ENCODE data around the gene HERPUD2.

HERPUD2 gene, protein sequence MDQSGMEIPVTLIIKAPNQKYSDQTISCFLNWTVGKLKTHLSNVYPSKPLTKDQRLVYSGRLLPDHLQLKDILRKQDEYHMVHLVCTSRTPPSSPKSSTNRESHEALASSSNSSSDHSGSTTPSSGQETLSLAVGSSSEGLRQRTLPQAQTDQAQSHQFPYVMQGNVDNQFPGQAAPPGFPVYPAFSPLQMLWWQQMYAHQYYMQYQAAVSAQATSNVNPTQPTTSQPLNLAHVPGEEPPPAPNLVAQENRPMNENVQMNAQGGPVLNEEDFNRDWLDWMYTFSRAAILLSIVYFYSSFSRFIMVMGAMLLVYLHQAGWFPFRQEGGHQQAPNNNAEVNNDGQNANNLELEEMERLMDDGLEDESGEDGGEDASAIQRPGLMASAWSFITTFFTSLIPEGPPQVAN
- long read RNA-seq, donor 1, partial matches to known transcripts: 5 of 7 reads
- long read RNA-seq, donor 1, other reads (novel, unspliced or antisense): 0 of 7 reads
- long read RNA-seq, donor 2, partial matches to known transcripts: 5 of 7 reads
- long read RNA-seq, donor 2, other reads (novel, unspliced or antisense): 0 of 7 reads
- long read RNA-seq, donor 3, partial matches to known transcripts: 39 of 41 reads
- long read RNA-seq, donor 3, other reads (novel, unspliced or antisense): 0 of 41 reads
- long read RNA-seq, donor 4, partial matches to known transcripts: 0 of 2 reads
- long read RNA-seq, donor 4, other reads (novel, unspliced or antisense): 0 of 2 reads
- long read RNA-seq, donor 5: 0 reads
- long read RNA-seq, donor 6, partial matches to known transcripts: 0 of 5 reads
- long read RNA-seq, donor 6, other reads (novel, unspliced or antisense): 0 of 5 reads
- long read RNA-seq, donor 7, transcript HERPUD2-202 (8 exons, 3,057 nt): major isoform, 7 of 108 reads
- long read RNA-seq, donor 7, partial matches to known transcripts: 100 of 108 reads
- long read RNA-seq, donor 7, other reads (novel, unspliced or antisense): 0 of 108 reads
- long read RNA-seq, donor 8, transcript HERPUD2-202 (8 exons, 3,057 nt): major isoform, 5 of 11 reads
- long read RNA-seq, donor 8, partial matches to known transcripts: 5 of 11 reads
- long read RNA-seq, donor 8, other reads (novel, unspliced or antisense): 0 of 11 reads

DNA sequence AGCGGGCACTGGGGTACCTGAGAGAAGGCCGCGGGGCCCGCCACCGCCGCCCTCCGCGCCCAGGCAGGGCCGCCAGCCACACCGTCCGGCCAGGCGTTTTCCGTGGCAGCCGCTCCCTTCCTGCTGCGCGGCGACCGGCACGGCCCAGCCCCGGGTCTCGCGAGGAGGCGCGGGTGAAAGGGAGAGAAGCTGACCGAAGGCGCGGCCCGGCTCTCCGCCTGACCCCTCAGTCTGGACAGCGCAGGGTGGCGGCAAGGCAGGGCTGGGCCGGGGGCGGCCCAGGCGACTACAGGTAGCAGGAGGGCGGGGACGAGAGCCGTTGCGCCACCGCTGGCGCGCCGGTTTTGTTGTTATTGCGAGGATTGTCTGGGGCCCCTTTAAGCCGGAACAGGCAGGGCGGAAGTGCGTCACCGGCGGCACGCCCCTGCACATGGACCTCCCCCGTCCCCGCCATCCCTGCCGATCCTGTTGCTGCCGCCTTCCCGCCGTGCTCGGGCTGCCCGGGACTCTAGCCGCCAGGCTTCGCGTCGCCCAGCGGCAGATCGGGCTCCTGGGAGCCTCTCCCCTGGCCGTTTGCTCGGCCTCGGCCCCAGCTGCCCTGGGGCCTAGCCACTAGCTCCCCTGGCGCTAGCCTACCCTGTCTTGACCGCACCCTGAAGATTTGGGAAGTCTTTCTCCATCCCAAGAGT lies at the start of gene HERPUD2:
Gene HERPUD2 (minus strand): TSS at position 352 of the 689 bp plus-strand sequence. CDS start 805 bp downstream, outside the sequence.
- peak; percentile 98 for DNase-seq

DNA sequence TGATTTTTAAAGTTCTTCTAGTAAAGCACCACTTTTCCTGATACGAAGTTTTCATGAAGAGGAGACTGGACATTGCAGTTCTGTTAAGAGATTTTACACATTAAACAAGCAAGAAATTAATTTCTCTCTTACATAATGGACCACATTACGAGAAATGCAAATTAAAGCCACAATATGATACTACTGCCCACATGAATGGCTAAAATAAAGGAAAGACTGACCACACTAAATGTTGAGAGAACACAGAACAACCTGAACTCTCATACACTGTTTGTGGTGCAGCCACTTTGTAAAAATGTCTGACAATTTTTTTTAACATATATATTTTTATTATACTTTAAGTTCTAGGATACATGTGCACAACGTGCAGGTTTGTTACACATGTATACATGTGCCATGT lies 44.0 kb upstream of the HERPUD2 start:
- DNase-seq: no peak

DNA sequence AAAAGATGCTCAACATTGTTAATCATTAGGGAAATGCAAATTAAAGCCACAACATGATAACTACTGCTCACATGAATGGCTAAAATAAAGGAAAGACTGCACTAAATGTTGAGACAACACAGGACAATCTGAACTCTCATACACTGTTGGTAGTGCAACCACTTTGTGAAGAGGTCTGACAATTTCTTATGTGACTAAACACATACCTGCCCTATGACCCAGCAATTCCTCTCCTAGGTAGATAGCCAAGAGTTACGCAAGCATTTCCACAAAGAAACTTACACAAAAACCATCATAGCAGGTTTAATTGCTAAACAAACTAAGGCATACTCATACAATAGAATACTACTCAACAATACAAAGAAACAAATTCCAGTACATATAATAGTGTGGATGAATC lies 41.8 kb upstream of the HERPUD2 start:
- DNase-seq: no peak

DNA sequence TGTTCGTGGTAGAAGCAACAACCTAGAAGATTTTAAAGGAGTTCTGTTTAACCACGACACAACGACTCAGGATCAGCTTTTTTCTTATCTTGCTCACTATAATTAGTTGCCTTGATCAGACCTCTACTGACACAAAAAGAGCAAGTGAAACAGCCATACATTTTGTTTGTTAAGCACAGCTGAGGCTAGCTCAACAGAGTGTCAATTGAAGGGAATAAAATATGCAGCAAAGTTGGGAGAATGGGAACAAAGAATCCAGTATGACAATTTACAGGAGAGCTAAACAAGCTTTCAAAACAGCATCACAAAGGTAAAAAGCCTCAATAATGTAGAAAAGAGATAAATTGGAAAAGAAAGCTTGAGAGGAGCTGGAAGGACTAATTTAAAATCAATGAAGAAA lies 40.5 kb upstream of the HERPUD2 start:
- no peak for DNase-seq

DNA sequence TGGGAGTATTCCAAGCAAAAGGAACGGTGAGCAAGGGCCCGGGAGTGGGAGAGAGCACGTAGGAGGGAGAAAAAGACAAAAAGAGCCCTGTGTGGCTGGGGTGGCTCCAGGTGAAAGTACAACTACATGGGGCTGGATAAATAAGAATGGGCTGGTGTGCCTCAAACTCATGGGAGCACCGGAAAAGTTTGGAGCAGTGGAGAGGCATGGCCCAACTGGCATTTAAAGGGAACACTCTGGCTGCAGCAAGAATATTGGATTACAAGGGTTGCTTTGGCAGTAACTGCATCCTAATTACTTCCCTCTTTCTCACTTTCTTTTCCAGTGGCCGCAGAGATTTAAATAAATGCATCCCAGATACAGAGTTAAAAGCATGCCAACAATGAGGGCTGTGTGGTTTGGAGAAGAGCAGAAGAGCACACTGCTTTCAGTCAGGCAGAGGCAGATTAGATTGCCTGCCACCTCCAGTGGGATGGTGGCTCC lies 39.1 kb upstream of the HERPUD2 start:
- DNase-seq: no peak

DNA sequence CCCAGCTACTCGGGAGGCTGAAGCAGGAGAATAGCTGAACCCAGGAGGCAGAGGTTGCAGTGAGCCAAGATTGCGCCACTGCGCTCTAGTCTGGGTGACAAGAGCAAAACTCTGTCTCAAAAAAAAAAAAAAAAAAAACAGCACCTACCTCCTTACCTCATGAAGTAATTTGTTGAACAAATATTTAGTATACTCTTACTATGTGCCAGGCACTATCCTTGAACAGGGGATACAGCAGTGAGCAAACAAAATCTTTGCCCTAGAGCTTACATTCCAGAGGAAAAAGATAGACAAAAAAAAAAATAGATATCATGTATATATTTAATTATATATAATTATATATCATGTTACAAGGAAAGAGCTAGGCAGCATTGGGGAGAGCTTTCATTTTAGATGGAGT lies 36.4 kb upstream of the HERPUD2 start:
- DNase-seq: no peak

DNA sequence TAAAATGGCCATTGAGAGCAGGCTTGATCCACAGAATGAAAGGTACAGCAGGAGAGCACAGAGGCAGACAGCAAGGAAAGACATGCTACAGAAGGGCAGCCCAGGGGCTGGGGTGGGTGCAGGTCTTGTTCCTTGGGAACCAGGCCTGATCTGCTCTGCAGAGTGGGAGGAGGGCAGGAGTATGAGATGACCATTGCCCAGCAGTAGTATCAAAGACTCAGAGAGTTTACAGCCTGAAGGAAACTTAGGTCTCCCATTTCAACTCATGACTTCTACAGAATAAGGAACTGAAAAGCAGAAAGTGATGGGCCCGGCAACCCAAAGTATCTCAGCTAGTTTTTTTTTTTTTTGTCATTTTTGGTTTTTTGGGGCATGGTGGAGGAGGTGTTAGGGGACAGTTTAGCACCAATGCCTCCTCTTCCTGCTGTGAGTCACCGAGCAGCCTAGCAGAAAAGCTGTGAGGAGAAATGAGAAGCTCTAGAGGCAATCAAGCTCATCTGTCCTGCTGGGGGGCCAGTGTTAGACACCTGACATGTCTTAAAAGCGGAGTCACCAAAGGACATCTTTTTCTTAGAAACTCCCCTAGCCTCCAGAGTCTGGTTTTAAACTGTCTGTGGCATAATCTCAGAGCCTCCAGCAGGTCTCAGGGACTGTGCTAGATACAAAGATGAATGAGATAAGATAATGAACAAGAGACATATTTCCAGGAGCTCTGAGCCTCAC lies 34.3 kb upstream of the HERPUD2 start:
- no peak for DNase-seq

DNA sequence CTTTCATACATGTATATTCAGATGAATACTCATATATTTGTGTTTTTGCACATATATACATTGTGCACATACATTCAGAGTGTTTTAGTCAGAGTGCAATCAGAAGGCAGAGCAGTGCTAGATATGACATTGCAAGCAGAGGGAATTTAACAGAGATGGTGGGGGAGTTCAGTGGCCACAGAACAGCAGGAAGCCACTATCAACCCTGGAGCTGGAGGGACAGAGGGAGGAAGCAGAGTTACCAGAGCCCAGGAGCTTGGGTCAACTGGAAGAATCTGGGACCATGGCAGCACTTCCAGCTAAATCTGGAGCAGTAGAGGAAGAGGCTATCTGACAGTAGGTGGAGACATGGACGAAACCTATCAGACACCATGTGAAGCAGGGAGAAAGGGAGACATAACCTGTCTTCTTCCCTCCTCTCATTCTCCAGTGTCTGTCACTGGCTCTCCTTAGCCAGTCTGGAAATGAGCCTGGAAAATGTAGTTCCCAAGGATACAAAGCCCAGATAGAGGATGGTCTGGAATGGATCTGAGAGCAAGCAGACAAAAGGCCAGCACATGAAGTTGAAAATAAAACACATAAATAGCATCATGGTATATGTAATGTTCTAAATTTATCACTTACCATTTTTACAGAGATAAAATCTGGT lies 33.6 kb upstream of the HERPUD2 start:
- no peak for DNase-seq

DNA sequence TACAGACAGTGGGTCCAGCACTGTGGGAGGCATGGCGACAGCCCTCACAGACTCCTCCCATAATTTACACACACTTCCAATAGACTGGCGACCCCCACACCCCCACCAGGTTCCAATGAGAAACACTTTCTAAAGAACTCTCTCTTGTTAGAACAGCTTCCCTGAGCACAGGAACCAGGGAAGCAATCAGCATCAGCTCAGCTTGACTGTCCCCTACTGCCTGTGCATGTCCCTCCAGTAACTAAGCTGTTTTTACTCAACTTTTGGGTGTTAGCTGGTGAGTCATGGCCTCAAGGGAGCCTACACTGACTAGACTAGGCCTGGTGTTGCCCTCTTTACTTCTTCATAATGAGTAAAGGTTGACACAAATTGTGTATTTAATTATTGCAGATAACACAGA lies 32.6 kb upstream of the HERPUD2 start:
- DNase-seq: no peak

DNA sequence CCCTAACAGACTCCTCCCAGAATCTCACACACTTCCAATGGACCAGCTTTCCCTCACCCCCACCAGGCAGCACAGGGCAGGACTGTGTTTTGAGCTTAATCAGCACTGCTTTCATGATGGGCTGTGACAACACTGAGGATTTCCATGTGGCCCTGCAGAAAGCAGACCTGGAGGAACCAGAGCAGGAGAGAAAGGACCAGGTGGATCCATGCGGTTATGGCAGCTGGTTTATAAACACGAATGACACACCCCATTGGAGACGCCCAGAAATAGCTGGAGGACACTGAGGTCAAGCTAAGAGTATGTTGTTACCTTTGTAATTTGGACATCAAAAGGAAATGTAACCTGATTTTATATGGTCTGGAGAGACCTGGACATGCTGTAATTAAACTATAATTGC lies 31.7 kb upstream of the HERPUD2 start:
- DNase-seq: no peak

DNA sequence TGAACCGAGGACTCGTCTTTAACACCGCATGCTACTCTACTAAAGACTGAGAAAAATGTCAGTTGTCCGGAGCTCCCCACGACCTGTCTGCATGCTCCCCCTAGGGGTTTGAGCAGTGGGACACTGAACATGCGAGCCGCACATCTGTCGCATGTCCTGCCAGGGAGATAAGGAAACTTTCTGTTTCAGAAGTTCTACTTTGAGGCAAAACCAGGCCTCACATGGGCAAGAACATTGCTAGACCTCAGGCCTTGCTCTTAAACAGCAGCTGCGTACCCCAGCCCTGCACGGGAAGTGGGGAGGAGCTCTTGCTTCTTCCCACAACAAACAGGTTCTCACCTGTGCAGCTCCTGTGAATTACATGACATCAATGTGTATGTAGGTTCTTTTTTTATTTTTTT lies 30.3 kb upstream of the HERPUD2 start:
- DNase-seq: no peak

DNA sequence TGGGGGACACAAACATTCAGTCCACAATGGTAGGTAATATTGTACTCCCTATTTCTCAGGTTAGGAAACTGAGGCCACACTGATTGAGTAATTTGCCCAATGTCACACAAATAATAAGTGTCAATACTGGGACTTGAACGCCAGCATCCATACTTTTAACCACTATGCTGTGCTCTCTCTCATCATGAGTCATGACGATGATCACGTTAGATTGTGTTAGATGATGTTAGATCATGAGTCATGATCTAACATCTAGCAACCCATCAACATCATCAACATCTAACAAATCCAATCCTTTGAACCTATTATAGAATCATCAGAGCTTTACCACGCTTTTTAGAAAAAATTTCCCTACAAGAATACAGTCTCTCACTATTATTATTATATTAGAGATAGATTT lies 28.1 kb upstream of the HERPUD2 start:
- DNase-seq: no peak

DNA sequence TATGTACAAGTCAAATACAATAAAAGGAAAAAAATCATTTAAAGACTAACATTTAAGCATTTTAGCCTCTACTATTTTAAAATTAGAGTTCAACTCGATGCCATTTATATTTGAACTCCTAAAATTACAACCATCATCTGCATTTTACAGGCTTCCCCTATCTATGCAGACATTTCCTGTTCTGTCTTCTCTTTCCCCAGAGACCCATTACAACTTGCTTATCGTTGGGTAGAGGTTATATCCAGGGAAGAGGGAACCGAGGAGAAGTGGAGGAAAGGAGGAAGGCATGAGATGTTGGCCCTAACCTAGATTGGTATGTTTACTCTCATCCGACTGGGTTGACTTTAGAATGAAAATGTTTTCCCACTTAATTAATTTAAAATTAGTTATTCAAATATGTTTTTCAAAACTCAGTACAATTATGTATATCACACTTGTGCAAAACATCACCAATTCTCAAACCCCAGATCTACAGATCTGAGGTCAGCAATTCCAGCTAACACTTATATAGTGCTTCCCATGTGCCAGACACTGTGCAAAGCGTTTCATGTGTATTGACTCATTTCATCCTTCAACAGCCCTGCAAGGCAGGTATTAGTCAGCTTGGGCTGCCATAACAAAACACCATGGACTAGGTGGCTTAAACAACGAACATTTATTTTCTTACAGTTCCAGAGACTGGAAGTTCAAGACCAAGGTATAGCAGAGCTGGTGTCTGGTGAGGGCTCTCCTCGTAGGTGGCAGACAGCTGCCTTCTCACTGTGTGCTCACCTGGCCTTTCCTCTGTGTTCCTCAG lies 27.3 kb upstream of the HERPUD2 start:
- no peak for DNase-seq

DNA sequence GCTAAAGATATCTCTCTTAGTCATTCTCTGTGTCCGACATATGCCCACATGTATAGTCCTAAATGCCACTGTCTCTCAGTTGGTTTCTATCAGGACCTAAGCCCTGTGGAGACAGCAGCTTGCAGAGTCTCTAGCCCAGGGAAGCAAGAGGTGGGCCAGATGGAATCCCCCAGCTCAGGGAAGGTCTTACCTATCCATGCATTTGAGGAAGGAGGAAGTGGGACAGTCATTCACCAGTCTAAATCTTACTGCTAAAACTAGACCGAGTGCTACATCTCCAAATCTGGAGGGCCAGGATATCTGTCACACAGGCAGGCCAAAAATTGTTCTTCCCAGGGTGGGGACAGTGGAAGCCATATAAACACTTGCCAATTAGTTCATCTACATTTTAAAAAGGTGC lies 26.4 kb upstream of the HERPUD2 start:
- no peak for DNase-seq

DNA sequence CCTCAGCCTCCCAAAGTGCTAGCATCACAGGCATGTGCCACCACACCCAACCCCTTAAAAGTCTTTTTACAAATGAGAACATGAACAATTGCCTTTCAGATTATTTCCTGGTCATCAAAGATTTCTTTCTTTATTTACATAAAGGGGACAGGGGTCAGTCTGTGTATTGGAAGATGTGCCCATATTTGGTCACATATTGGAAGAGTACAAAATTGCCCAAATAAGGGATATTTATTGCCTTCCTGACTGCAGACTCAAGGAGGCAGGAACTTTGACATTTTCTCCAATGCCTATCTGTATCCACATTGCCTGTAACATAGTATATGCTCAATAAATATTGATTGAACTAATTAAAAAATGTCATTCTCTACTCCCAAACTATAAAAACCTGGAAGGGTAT lies 25.9 kb upstream of the HERPUD2 start:
- DNase-seq: no peak

DNA sequence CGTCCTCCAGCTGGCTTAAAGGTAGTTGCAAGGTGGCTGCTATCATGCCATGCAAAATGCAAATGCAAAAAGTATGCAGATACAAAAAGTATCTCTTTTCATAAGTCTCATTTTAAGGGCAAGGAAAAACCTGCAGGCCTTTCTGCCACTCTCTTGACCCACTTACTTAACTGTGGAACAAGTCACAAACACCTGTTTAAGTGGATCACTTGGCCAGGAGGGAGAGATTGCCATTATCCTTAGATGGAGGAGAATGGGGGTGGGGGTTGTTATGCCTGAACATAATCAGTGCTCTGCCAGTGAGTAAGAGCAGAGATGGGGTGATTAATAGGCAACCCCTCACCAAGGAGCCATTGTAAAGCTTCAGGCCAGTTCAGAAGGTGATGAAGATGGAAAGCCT lies 25.1 kb upstream of the HERPUD2 start:
- DNase-seq: no peak

DNA sequence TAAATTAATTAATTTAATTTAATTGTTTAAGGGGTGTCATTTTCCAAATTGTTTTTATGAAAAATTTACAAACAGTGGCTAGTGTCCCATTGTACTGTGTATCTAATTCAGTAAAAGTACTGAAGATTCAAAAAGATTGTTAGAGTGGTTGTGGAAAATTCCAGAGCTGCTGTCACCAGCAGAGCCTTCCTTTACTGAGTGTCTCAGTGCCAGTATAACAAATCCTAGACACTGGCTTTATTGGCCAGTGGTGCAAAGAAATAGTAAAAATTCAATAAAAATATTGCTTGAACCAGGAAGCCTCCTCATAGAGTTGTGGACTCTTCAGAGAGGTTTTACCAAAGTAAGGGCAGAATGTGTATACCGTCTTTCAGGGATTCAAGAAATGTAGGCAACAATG lies 23.1 kb upstream of the HERPUD2 start:
- no peak for DNase-seq

DNA sequence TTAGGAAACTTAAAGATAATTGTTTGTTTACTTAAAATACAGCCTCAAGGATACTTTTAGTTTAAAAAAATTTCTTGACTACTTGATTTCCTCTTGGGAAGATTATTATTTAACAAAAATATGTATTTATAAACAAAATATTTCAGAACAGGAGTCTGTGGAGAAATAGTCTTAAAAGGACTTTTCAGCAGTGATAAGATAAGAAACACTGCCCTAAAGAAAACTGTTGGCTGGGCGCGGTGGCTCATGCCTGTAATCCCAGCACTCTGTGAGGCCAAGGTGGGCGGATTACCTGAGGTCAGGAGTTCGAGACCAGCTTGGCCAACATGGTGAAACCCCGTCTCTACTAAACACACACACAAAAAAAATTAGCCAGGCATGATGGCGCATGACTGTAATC lies 22.6 kb upstream of the HERPUD2 start:
- no peak for DNase-seq

DNA sequence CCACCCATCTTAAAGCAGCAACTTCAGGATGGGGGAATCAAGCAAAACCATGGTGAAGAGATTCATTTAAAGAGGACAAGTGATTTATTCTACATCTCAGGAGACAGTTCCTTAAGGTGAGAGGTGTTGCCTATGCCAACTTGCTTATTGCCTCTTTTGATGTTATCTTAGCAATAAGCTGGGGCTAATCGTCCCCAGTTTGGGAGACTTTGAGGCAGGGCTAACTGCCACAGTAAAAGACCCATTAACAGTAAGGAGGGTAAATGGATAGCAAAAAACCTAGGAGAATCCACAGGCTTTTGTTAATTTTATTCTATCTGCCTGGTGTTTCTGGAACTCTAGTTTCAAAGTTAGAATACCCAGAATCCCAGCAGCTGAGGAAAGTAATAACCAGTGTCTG lies 22.1 kb upstream of the HERPUD2 start:
- no peak for DNase-seq
